Lung (tissue), 12 donors: ENCODE measurements around the gene MCM5. TPM values are rescaled to one million over a fixed set of nuclear protein-coding genes. Genes with fewer than 3 reads are reported as not detected.
A peak's percentile ranks its signal among the peaks of the same experiment; 100 is the strongest.

Source experiments
- ATAC-seq: fragments of 200-7000 bp; cut with Tn5 transposase; one replicate; pipeline ENCODE4 v1.9.1; 2020; ENCODE audit warnings: moderate number of reproducible peaks; ENCODE audit not compliant: insufficient read depth, low FRiP score
- DNase-seq, 3 donors: peaks; one replicate each; pipeline ENCODE4 v3.0.0-alpha.2; 2013 to 2017
- H3K27ac ChIP-seq, 2 donors: one replicate each; pipeline ENCODE4 v1.5.1; 2013; ENCODE audit warnings: mild to moderate bottlenecking in 2 of 2, moderate library complexity in 2 of 2, control low read depth in 1 of 2, inconsistent platforms in 1 of 2, low read depth in 1 of 2, low read length in 1 of 2
- H3K27me3 ChIP-seq, 3 donors: one replicate each; pipeline ENCODE4 v1.5.1; 2013; ENCODE audit warnings: low read length in 2 of 3; ENCODE audit not compliant: control insufficient read depth in 3 of 3, insufficient read depth in 3 of 3
- H3K36me3 ChIP-seq, 4 donors: one replicate each; pipeline ENCODE4 v1.5.1; 2013; ENCODE audit warnings: low read length in 4 of 4, mild to moderate bottlenecking in 1 of 4, moderate library complexity in 1 of 4; ENCODE audit not compliant: control insufficient read depth in 4 of 4, insufficient read depth in 4 of 4
- H3K4me1 ChIP-seq, 5 donors: one replicate each; pipeline ENCODE4 v1.5.1; 2013; ENCODE audit warnings: low read length in 5 of 5, mild to moderate bottlenecking in 2 of 5, moderate library complexity in 1 of 5; ENCODE audit not compliant: control insufficient read depth in 5 of 5, insufficient read depth in 5 of 5
- H3K4me3 ChIP-seq: one replicate; pipeline ENCODE4 v1.5.1; 2013; ENCODE audit warnings: mild to moderate bottlenecking, control low read depth, moderate library complexity
- H3K9ac ChIP-seq, 2 donors: one replicate each; pipeline ENCODE4 v1.5.1; 2013; ENCODE audit warnings: low read length in 2 of 2, control low read depth in 1 of 2; ENCODE audit not compliant: insufficient read depth in 1 of 2
- H3K9me3 ChIP-seq, 4 donors: one replicate each; pipeline ENCODE4 v1.5.1; 2013; ENCODE audit warnings: low read length in 3 of 4, mild to moderate bottlenecking in 1 of 4, moderate library complexity in 1 of 4; ENCODE audit not compliant: control insufficient read depth in 4 of 4, insufficient read depth in 3 of 4
- WGBS, 2 donors: extraction: QIAGEN DNeasy Blood & Tissue Kit; methylation state at CpG; one replicate each; pipeline ENCODE4 v1.1.7; 2013; 5-methylcytosine and 5-hydroxymethylcytosine counted together
- polyA plus RNA-seq, 2 donors: library from polyadenylated mRNA; stranded (reverse); fragments of 200-250 nt; gene quantifications; one replicate each; pipeline ENCODE4 v1.2.1, GENCODE V29; 2013
- total RNA-seq, 2 donors: library from RNA; depleted of rRNA in 1 of 2; stranded (reverse); fragments of >200 nt in 1 of 2; gene quantifications; one replicate each; pipeline ENCODE4 v1.2.1, GENCODE V29; 2014 to 2021
- TF ChIP-seq, protein P1 (sequence below): IDR thresholded peaks from 2 replicates; pipeline ENCODE4 v1.5.1; 2012; ENCODE audit warnings: mild to moderate bottlenecking; ENCODE audit errors: control extremely low read depth, extremely low read depth
- donor health status: control.
- donor health status: control.
- donor health status: Bipolar disorder and iron deficiency.
- donor health status: healthy.
- donor health status: DM: yes; HTN: yes; CAD: no.

MCM5 gene
- total and polyA plus RNA-seq, 4 donors = 17.6 to 43.1 (median 25.9) TPM

DNA sequence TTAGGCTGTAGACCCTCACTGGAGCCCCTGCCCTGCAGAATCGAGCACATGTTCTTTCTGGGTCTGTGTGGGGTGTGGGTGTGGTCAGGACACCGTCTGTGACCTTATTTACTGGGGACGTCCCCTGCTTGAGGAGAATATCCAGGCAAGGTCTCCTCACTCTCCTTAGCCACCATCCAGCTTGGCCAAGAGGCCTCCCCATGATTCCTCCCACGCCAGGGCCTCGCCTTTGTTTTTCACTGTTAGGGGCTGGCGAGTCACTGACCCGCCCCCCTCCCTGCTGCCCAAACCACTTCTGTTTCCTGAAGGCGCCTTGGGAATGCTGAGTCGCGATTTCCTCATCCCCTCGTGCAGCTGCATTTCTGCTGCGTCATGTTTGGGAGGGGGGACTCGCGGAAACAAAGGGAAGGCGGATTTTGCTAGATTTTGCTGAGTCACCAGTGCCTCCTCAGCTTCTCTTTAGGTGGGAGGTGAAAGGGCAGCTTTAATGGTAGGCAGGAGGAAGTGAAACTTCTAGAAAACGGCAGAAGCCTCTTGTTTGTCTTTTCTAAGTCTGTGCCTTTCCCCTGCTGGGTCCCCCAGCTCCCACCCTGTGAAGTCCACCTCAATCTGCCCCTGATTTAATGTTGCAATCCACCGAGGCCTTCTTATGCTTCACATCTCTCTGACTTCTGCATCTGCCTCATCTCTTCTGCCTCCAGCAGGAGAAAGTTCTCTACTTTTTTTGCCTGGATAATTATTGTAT, 23.0 kb upstream of the MCM5 start:
- Histone ChIP-seq H3K4me1 (peaks cover 3 to 36% (median 6%) of the 10 kb centered on the region in 5 donors), H3K9me3 (no peaks in the 10 kb centered on the region), H3K36me3 (no peaks in the 10 kb centered on the region), H3K4me3 (no peak overlapping the region), H3K27ac (peak overlapping the region; percentile 34 to 89), H3K9ac (peak overlapping the region; percentile 50 to 59), H3K27me3 (no peaks in the 10 kb centered on the region)
- ATAC-seq = peak; percentile 19
- WGBS, 2 donors = 5% methylated on average over 17 of the region's 17 CpGs
- peak; percentile 97 to 99 (median 99) for DNase-seq
- TF ChIP-seq, protein P1, sequence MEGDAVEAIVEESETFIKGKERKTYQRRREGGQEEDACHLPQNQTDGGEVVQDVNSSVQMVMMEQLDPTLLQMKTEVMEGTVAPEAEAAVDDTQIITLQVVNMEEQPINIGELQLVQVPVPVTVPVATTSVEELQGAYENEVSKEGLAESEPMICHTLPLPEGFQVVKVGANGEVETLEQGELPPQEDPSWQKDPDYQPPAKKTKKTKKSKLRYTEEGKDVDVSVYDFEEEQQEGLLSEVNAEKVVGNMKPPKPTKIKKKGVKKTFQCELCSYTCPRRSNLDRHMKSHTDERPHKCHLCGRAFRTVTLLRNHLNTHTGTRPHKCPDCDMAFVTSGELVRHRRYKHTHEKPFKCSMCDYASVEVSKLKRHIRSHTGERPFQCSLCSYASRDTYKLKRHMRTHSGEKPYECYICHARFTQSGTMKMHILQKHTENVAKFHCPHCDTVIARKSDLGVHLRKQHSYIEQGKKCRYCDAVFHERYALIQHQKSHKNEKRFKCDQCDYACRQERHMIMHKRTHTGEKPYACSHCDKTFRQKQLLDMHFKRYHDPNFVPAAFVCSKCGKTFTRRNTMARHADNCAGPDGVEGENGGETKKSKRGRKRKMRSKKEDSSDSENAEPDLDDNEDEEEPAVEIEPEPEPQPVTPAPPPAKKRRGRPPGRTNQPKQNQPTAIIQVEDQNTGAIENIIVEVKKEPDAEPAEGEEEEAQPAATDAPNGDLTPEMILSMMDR = no peak

DNA sequence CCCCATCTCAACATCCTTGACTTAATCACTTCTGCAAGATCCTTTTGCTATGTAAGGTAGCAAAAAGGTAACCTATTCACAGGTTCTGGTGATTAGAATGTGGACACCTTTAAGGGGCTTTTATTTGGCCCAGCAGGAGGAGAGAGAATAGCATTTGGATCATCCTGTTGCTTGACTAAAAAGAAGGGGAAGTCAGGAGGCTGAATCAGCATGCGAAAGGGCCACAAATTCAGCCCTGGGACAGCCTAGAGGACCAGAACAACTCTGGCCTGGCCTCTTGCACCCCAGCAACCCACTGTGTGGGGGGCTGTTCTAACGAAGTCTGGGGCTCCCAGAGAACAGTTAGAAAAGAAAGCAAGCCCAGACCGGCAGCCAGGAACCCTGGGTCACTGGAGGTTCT, 22.2 kb upstream of the MCM5 start:
- no peak for DNase-seq
- peak overlapping the region in 1 of 2 donors; percentile 75 for H3K27ac ChIP-seq
- no peaks in the 10 kb centered on the region for H3K27me3 ChIP-seq
- H3K9me3 ChIP-seq = no peaks in the 10 kb centered on the region
- WGBS, 2 donors = 64 to 73% methylated on average over 3 of the region's 3 CpGs
- H3K4me1 ChIP-seq = peaks cover 0 to 32% (median 6%) of the 10 kb centered on the region in 5 donors
- no peaks in the 10 kb centered on the region for H3K36me3 ChIP-seq
- ATAC-seq = no peak
- H3K4me3 ChIP-seq = no peak overlapping the region
- H3K9ac ChIP-seq = no peak overlapping the region
- TF ChIP-seq, protein P1 = no peak

GRCh38 chr22:35378621-35379020, 21.3 kb upstream of the MCM5 start:
- peaks cover 0 to 32% (median 6%) of the 10 kb centered on the region in 5 donors for H3K4me1 ChIP-seq
- ATAC-seq (no peak), DNase-seq (no peak)
- H3K9ac ChIP-seq = no peak overlapping the region
- TF ChIP-seq, protein P1 = no peak
- no peaks in the 10 kb centered on the region for H3K9me3 ChIP-seq
- H3K27ac ChIP-seq = no peak overlapping the region
- peaks cover 0 to 4% (median 0%) of the 10 kb centered on the region in 4 donors for H3K36me3 ChIP-seq
- H3K4me3 ChIP-seq = no peak overlapping the region
- 78 to 88% methylated on average over 3 of the region's 3 CpGs for WGBS, 2 donors
- H3K27me3 ChIP-seq = no peaks in the 10 kb centered on the region
